Activated CD4-positive, alpha-beta T cell treated with anti-CD3 and anti-CD28 coated beads, Interleukin-2, amount 50 U/mL, for 48 hours (primary cell): ENCODE data around the gene MAPK10.
"Not testable (repeated sequence)": the region's sequence is repeated elsewhere in the genome, so short reads cannot be mapped to it uniquely, and the experiment has no call there.

Source experiments
- DNase-seq, 2 experiments: peaks; one replicate each; pipeline ENCODE4 v3.0.0-alpha.2; 2020

MAPK10 gene

DNA sequence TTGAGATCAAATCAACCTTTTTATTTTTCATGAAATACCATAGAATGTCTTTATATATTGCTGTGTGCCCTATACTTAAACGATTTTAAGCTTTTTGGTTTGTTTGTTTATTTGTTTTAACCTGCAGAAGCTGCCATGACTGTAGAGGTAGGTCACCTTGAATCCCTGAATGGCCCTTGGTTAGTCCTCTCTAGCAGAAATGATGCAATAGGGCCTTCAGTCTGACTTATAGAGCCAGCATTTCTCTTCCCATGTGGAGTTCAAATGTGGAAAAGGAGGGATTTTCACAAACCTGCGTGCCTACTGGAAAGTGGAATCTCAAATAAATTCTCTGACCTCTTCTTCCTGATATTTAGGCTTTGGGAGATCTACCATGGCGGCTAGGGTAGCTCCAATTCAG, 327.9 kb downstream of the MAPK10 start:
- no peak for DNase-seq

- DNase-seq: no peak
These were observed 333.1 kb downstream of the MAPK10 start for GRCh38 chr4:86026720-86027119.

DNA sequence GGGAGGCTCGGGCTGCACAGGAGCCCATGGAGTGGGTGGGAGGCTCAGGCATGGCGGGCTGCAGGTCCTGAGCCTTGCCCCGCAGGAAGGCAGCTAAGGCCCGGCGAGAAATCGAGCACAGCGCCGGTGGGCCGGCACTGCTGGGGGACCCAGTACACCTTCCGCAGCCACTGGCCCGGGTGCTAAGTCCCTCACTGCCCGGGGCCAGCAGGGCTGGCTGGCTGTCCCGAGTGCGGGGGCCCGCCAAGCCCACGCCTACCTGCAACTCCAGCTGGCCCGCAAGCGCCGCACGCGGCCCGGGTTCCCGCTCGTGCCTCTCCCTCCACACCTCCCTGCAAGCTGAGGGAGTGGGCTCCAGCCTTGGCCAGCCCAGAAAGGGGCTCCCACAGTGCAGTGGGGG, 338.2 kb downstream of the MAPK10 start:
- not testable (repeated sequence) for DNase-seq

- DNase-seq: no peak
These were observed 339.9 kb downstream of the MAPK10 start for GRCh38 chr4:86019906-86020305.

- DNase-seq: no peak
These were observed 340.5 kb downstream of the MAPK10 start for GRCh38 chr4:86019362-86019761.

DNA sequence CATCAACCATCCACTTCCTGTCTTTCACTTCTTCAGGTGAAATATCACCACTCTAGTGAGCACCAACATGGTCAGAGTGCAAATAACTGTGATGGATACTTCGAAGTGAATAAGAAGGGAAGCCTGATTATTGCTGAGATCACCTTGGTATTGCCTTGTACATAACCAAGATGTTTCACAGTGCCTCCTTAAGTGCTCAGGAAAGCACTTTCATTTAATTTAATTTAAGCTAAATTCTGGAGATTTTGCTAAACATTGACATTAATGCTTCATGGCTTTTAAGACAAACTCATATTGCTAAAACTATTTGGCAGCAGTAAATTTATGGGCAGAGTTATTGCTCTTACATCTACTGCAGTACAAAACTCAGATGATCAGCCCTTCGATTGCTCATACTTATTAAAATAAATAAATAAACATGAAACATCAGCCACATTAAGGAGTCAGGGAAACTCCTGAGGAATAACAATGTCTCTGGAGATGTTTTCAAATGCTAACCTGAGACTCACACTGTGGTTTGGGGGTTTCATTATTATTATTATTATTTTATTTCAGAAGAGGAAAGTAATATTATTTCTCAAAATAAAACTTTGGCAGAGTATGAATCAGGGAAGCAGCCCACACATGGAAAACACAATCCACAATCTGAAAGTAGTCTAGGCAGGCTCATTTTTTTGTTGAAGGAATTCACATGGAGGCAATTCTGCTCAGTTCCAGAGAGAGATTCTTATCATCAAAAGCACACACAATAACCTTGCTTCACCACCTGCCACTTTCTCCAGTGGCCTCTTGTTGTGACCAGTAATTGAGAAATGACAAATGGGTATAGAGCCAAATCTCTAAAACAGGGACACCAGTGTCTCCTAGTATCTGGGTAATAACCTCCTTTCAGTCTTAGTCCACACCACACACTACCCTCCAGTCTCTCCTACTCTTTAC, 344.2 kb downstream of the MAPK10 start:
- no peak for DNase-seq

GRCh38 chr4:86014599-86014998, 345.3 kb downstream of the MAPK10 start:
- DNase-seq: no peak

GRCh38 chr4:86013621-86014020, 346.2 kb downstream of the MAPK10 start:
- DNase-seq: no peak

DNA sequence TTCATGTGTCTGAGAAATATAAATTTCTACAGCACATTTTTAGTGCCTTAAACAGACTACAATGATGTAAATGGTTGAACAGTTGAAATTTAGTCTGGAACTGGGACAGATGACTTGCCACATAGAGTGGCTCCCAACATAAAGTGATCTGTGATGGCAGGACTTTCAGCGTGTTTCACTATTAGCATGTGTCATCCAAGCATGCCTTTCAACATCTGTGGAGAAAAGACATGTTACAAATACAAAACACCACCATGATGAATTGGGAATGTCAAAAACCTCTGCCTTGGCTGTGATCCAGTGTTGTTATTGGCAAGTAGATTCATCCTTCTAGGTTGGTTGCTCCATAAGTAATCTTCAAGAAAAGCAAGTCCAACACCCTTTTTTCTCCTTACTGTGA, 348.7 kb downstream of the MAPK10 start:
- DNase-seq: no peak

DNA sequence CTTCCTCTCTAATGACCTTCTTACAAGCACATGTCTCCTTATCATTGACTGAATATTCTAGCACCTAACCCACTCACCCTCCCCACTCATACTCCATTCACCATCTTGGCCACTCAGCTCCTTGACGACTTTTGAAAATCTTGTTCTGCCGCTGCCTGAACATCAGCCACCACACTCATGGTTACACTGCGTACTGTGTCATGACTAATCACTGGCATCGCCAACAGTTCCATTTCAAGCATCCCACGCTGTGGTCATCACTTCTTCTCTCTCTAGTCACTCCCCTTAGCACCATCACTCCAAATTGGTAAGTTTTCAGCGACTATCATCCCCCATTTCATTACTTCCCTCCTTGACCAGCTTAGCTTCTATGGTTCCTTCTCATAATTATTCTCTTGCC, 352.8 kb downstream of the MAPK10 start:
- DNase-seq: no peak

DNA sequence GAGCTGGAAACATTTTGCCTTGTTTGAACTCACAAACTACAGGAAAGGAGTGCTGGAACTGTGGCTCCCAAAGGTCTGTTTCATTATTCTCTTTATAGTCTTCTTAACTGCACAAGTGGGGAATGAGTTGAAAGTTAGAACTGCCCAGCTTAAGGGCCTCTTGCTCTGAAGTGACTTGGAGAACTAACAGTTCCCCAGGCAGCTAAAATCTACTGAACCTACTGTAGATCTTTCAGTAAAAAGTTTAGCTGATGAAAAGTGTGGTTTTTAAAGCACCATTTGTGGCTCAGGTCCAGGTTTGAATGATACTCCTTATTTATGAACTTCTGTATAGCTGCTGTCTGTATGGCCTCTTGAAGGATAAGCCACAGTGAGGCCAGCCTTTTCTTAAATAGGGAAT, 353.8 kb downstream of the MAPK10 start:
- no peak for DNase-seq

GRCh38 chr4:86004030-86004429, 355.8 kb downstream of the MAPK10 start:
- DNase-seq: no peak

DNA sequence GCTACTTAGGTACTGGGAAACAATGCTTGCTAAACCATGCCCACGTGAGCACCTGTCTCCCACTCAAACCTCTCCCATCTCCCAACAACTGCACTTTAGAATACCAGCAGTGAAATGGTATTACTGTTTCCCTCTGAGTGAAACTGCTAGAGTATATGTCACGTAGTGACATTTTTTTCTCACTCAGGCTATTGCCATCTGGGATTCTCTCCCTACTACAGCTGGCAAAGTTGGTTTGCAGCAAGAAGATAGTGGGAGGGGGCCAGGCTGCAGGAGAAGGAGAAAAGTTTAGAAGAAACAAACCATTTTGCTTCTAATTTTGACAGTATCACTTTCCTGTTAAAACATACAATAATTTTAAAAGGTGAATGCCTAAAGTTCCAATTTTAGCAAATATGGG, 358.3 kb downstream of the MAPK10 start:
- no peak for DNase-seq

DNA sequence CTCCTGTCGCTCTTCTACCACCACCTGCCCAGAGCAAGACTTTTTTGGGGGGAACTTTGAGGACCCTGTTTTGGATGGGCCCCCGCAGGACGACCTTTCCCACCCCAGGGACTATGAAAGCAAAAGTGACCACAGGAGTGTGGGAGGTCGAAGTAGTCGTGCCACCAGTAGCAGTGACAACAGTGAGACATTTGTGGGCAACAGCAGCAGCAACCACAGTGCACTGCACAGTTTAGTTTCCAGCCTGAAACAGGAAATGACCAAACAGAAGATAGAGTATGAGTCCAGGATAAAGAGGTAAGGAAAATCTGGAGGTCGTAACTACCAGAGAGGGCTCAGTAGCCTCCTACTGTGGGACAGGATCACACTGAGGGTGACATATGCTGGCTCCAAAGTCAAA, 364.5 kb downstream of the MAPK10 start:
- no peak for DNase-seq

GRCh38 chr4:85994576-85994975, 365.3 kb downstream of the MAPK10 start:
- no peak for DNase-seq

- no peak for DNase-seq
These were observed 366.2 kb downstream of the MAPK10 start for GRCh38 chr4:85993641-85994040.

DNA sequence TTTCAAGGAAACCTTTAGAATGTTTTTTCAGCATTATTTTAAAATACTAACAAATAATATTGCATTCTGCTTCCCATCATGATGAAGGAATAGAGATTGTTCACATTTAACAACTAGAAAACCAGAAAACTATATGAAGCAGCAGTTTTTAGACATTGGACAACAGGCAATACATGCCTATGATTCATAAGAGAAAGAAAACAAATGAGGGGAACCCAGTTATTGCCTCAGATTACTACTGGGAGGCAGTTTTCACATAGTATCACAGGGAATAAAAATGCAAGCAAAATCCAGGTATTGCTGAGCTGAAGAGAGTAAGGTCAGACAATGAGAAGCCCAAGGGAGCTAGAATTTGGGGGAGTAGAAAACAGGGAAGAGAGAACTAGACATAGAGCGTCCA, 373.6 kb downstream of the MAPK10 start:
- DNase-seq: no peak

DNA sequence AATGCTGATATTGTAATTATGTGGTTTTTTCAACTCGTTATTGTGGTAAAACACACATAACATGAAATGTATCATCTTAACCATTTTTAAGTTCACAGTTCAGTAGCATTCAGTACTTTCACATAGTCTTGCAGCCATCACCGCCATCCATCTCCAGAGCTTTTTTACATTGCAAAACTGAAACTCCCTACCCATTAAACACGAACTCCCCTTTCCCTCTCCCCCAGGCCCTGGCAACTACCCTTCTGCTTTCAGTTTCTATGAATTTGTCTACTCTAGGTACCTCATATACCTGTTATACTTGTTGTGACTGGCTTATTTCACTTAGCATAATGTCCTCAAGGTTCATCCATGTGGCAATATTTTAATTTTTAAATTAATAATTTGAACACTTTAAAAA, 380.6 kb downstream of the MAPK10 start:
- DNase-seq: no peak

DNA sequence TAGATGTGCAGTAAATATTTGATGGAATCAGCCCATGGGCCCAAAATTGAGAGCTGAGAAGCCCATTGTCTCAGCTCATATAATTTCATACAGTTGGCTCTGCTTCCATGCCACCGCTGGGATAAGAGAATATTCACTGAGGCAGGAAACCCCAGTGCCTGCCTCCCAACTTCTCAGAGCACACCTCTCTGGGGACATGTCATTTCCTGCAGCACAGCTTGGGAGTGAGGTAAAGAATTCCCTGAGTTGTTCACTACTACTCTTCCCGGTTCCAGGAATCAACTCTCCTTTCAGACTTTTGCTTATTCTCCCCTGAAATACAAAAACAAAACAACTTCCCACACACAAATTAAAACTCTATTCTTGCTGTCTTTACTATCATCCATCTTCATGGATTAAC, 389.3 kb downstream of the MAPK10 start:
- no peak for DNase-seq

DNA sequence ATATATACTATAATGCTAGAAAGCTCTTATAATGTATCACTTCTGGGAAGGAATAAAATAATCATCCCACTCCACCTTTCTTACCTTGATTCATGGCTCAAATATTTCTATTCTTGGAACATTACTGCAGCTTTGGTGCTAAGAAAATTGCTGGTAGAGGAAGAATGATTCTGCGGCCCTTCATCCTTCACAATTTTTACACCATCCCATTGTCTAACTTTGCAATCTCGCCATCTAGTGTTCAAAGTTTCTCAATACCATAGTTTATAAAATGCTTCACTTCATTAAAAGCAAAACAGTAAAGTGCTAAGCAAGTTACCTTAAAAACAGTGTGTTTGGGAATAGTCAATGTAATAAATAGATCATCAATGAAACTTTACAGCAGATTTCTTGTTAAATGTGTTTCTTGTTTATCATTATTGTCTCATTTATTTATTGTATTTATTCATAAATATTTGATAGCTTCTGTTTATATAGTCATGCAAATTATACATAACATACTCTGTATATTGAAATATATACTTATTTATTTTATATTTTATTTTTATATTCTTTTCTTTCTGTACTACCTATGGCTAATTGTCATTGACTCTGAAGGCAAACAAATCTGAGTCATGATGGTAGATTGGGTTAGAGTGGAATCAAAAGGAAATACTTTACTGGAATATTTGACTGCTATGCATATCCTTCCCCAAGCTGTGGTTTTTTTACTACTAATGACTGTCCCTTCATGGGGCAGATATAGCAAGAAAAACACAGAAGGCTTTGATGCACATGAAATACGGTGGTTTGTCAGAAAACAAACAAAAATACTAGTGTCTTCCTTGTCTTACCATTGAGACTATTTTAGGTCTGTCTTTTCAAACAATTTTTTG, 390.7 kb downstream of the MAPK10 start:
- DNase-seq: no peak

GRCh38 chr4:85967872-85968271, 392.0 kb downstream of the MAPK10 start:
- no peak for DNase-seq

DNA sequence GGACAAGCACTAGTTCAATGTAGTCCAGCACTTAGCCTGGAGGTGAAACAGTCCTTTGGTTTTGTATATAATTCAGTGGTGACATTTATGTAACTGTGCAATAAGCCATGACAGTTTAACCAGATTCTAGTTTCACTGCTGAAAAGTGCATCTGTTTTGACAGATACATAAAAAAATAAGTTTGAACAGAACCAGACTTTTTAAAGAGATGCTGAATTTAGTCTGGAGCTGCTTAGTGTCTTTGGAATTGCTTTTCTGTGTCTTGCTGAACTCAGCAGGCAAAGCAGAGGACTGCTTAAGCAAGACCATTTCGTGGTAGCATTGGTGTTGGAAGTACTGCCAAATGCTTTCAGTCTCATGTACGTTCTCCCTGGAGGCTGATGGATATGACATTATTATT, 393.5 kb downstream of the MAPK10 start:
- no peak for DNase-seq

GRCh38 chr4:85965529-85965928, 394.3 kb downstream of the MAPK10 start:
- no peak for DNase-seq

GRCh38 chr4:85965017-85965416, 394.8 kb downstream of the MAPK10 start:
- not testable (repeated sequence) for DNase-seq
